ENCODE measurements around the gene CP.
A peak's percentile ranks its signal among the peaks of the same experiment; 100 is the strongest.

CP gene

GRCh38 chr3:149150436-149150835 lies 71.2 kb downstream of the CP start:
- Histone ChIP-seq H3K36me3 (replicated peaks) (peaks cover 3% of the 10 kb centered on the region), H3K27me3 (ENCODE audit: low read depth) (no peaks in the 10 kb centered on the region), H3K9me3 (no peaks in the 10 kb centered on the region), H3K4me3 (no peak overlapping the region), H3K4me1 (no peaks in the 10 kb centered on the region)
- in situ Hi-C loops (cut with MboI; ENCODE audit: low sequenced_read_pairs) = no loop called here
- DNase-seq (ENCODE audit: low spot score in 2 of 2) = no peak

- in situ Hi-C loops (cut with MboI; ENCODE audit: low sequenced_read_pairs) = no loop called here
- H3K4me1 ChIP-seq = no peaks in the 10 kb centered on the region; the same call in 1 of the 2 replicates
- H3K9me3 ChIP-seq = no peaks in the 10 kb centered on the region
- DNase-seq (ENCODE audit: low spot score in 2 of 2) = no peak
- no peaks in the 10 kb centered on the region for H3K27me3 ChIP-seq (ENCODE audit: low read depth)
- H3K36me3 ChIP-seq (replicated peaks) = peaks cover 3% of the 10 kb centered on the region; the same call in 1 of the 2 replicates
- no peak overlapping the region for H3K4me3 ChIP-seq
These were observed 75.7 kb downstream of the CP start for GRCh38 chr3:149145974-149146373.

GRCh38 chr3:149145356-149145755 lies 76.3 kb downstream of the CP start:
- Histone ChIP-seq H3K36me3 (replicated peaks) (peaks cover 3% of the 10 kb centered on the region; the same call in 1 of the 2 replicates), H3K4me3 (no peak overlapping the region), H3K9me3 (no peaks in the 10 kb centered on the region), H3K4me1 (no peaks in the 10 kb centered on the region; the same call in 1 of the 2 replicates), H3K27me3 (ENCODE audit: low read depth) (no peaks in the 10 kb centered on the region)
- DNase-seq (ENCODE audit: low spot score in 2 of 2) = no peak
- in situ Hi-C loops (cut with MboI; ENCODE audit: low sequenced_read_pairs) = no loop called here

GRCh38 chr3:149142682-149143081 lies 78.9 kb downstream of the CP start:
- DNase-seq (ENCODE audit: low spot score in 2 of 2) = no peak
- in situ Hi-C loops (cut with MboI; ENCODE audit: low sequenced_read_pairs) = no loop called here
- Histone ChIP-seq H3K36me3 (replicated peaks) (no peaks in the 10 kb centered on the region), H3K9me3 (no peaks in the 10 kb centered on the region), H3K4me3 (no peak overlapping the region), H3K27me3 (ENCODE audit: low read depth) (no peaks in the 10 kb centered on the region), H3K4me1 (no peaks in the 10 kb centered on the region; the same call in 1 of the 2 replicates)

- in situ Hi-C loops (cut with MboI; ENCODE audit: low sequenced_read_pairs) = no loop called here
- DNase-seq (ENCODE audit: low spot score in 2 of 2) = no peak
These were observed 87.1 kb downstream of the CP start for GRCh38 chr3:149134575-149134974.

GRCh38 chr3:149131589-149131988 lies 90.0 kb downstream of the CP start:
- DNase-seq (ENCODE audit: low spot score in 2 of 2) = no peak
- no peaks in the 10 kb centered on the region for H3K27me3 ChIP-seq (ENCODE audit: low read depth)
- H3K4me3 ChIP-seq = no peak overlapping the region

More at GRCh38 chr3:149134575-149134974, 87.1 kb downstream of the CP start:
- Histone ChIP-seq H3K36me3 (replicated peaks) (no peaks in the 10 kb centered on the region), H3K27me3 (ENCODE audit: low read depth) (no peaks in the 10 kb centered on the region), H3K9me3 (no peaks in the 10 kb centered on the region), H3K4me3 (no peak overlapping the region), H3K4me1 (peaks cover 7% of the 10 kb centered on the region; the same call in 1 of the 2 replicates)

GRCh38 chr3:149129326-149130205 lies 92.1 kb downstream of the CP start, which contains the start of gene HPS3:
TSS of gene HPS3 (plus strand) at chr3:149129638. CDS start at chr3:149129724, 86 bp downstream.
- Histone ChIP-seq H3K4me1 (peaks cover 9% of the 10 kb centered on the region; the same call in 1 of the 2 replicates), H3K27me3 (ENCODE audit: low read depth) (no peaks in the 10 kb centered on the region), H3K9me3 (no peaks in the 10 kb centered on the region), H3K36me3 (replicated peaks) (no peaks in the 10 kb centered on the region), H3K4me3 (peak within 1 kb of the TSS; percentile 77)
- in situ Hi-C loops (cut with MboI; ENCODE audit: low sequenced_read_pairs) = no loop called here
- DNase-seq (ENCODE audit: low spot score in 2 of 2) = peak; percentile 88 to 91

More at GRCh38 chr3:149131589-149131988, 90.0 kb downstream of the CP start:
- in situ Hi-C loops (cut with MboI; ENCODE audit: low sequenced_read_pairs) = no loop called here
- no peaks in the 10 kb centered on the region for H3K9me3 ChIP-seq
- H3K4me1 ChIP-seq = peaks cover 9% of the 10 kb centered on the region; the same call in 1 of the 2 replicates
- no peaks in the 10 kb centered on the region for H3K36me3 ChIP-seq (replicated peaks)

GRCh38 chr3:149128821-149129220 lies 92.8 kb downstream of the CP start:
- DNase-seq (ENCODE audit: low spot score in 2 of 2) = no peak

GRCh38 chr3:149122721-149123578 lies 98.7 kb downstream of the CP start:
- H3K4me3 ChIP-seq = no peak overlapping the region
- in situ Hi-C loops (cut with MboI; ENCODE audit: low sequenced_read_pairs) = no loop called here
- no peaks in the 10 kb centered on the region for H3K9me3 ChIP-seq
- no peak for DNase-seq (ENCODE audit: low spot score in 2 of 2)
- H3K4me1 ChIP-seq = no peaks in the 10 kb centered on the region
- H3K36me3 ChIP-seq (replicated peaks) = no peaks in the 10 kb centered on the region
- H3K27me3 ChIP-seq (ENCODE audit: low read depth) = no peaks in the 10 kb centered on the region

More at GRCh38 chr3:149128821-149129220, 92.8 kb downstream of the CP start:
- H3K36me3 ChIP-seq (replicated peaks) = no peaks in the 10 kb centered on the region
- H3K4me1 ChIP-seq = peaks cover 9% of the 10 kb centered on the region; the same call in 1 of the 2 replicates
- H3K27me3 ChIP-seq (ENCODE audit: low read depth) = no peaks in the 10 kb centered on the region
- H3K9me3 ChIP-seq = no peaks in the 10 kb centered on the region
- in situ Hi-C loops (cut with MboI; ENCODE audit: low sequenced_read_pairs) = no loop called here
- peak overlapping the region; percentile 77 for H3K4me3 ChIP-seq
